ENCODE data around the gene TMEM119. TPM values are rescaled to one million over a fixed set of nuclear protein-coding genes. Genes with fewer than 3 reads are reported as not detected.
"Not testable (repeated sequence)": the region's sequence is repeated elsewhere in the genome, so short reads cannot be mapped to it uniquely, and the experiment has no call there.

Gene TMEM119
- total and polyA plus RNA-seq, 10 of the 15 experiments (the other 5 are each of a cell fraction or from before 2014, with no cell fraction given): 0.11 to 0.44 (median 0.19) TPM; not detected in 5

DNA sequence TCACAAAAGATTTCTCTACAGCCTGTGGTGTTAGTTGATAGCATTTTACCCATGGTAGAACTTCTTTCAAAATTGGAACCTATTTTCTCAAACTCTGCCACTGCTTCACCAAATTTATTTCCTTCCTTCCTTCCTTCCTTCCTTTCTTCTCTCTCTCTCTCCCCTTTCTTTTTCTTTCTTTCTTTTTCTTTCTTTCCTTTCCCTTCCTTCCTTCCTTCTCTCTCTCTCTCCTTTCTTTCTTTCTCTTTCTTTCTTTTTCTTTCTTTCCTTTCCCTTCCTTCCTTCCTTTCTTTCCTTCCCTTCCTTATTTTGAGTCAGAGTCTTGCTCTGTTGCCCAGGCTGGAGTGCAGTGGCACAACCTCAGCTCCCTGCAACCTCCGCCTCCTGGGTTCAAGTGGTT, 23.6 kb downstream of the TMEM119 start:
- ChIA-PET POLR2A (interaction anchor here (1.3 to 14.2 kb wide), 2 partner anchors 10 to 61 kb away, joined by 5 to 199 read pairs; partner anchors contain the start of gene SELPLG), RAD21 (ENCODE audit: unreplicated experiment) (interaction anchor here (5.0 to 23.0 kb wide), 3 partner anchors 9 to 60 kb away, joined by 24 to 633 read pairs (median 413); partner anchors contain the start of gene SELPLG), CTCF (interaction anchor here (21.5 kb wide), 1 partner anchor 42 kb away, joined by 866 read pairs; no protein-coding TSS in a partner anchor), SMC1A (ENCODE audit: uncharacterized antibody, unreplicated experiment) (interaction anchor here (1.7 to 26.5 kb wide), 4 partner anchors 7 to 60 kb away, joined by 5 to 718 read pairs (median 206); partner anchors contain the start of gene SELPLG)
- TF ChIP-seq MTA2 (IDR thresholded peaks at IDR 0.05; ENCODE audit: low read depth) (0 out of 2 replicates have a peak, but pooled peaks have one; percentile 13), NBN (IDR thresholded peaks at IDR 0.05) (0 out of 2 replicates have a peak, but pooled peaks have one; percentile 30), HDGF (IDR thresholded peaks at IDR 0.05) (0 out of 2 replicates have a peak, but pooled peaks have one; percentile 32)
- Histone ChIP-seq H3K4me1 (ENCODE audit: control insufficient read depth, insufficient read depth, low read length) (peaks cover 68% of the 10 kb centered on the region), H3K4me2 (ENCODE audit: control insufficient read depth, insufficient read depth) (0 out of 2 replicates have a peak overlapping the region, but pooled peaks have one; percentile 12)
- H2AFZ ChIP-seq (ENCODE audit: control insufficient read depth, low read depth, low read length); DNase-seq (ENCODE audit: low read depth, low spot score); BruUV-seq (replicated peaks); H3K9me3 ChIP-seq (replicated peaks; ENCODE audit: control insufficient read depth, insufficient read depth, low read length); H3K9ac ChIP-seq (ENCODE audit: control insufficient read depth, insufficient read depth, low read length); H3K36me3 ChIP-seq (ENCODE audit: control insufficient read depth in 2 of 2, insufficient read depth in 2 of 2, low read length in 1 of 2); in situ Hi-C loops (cut with MboI); ATAC-seq; FAIRE-seq; H4K20me1 ChIP-seq (ENCODE audit: control insufficient read depth, insufficient read depth); H3K4me3 ChIP-seq; H3K79me2 ChIP-seq (ENCODE audit: control insufficient read depth, insufficient read depth, low read length); H3K27ac ChIP-seq (ENCODE audit: control insufficient read depth, insufficient read depth); H3K27me3 ChIP-seq (replicated peaks in 1 of 2; ENCODE audit: control insufficient read depth in 2 of 2, insufficient read depth in 2 of 2, low read length in 1 of 2); intact Hi-C loops (cut with micrococcal nuclease; ENCODE audit: unreplicated experiment): not testable (repeated sequence)
- WGBS (ENCODE audit: insufficient coverage, insufficient replicate concordance, low lambda C conversion rate, missing lambda C conversion rate): 100% methylated on average over 1 of the region's 1 CpG

- RAD21 ChIA-PET (ENCODE audit: unreplicated experiment): interaction anchor here (0.9 to 23.0 kb wide), 10 partner anchors 8 to 377 kb away, joined by 3 to 633 read pairs (median 16); partner anchors contain the start of gene SELPLG
- no peak for TF ChIP-seq MYC (IDR thresholded peaks at IDR 0.05; ENCODE audit: insufficient read depth, insufficient read length, insufficient replicate concordance, low read length, severe bottlenecking)
- no peak for TF ChIP-seq RAD51 (IDR thresholded peaks at IDR 0.05)
- peak; percentile 80; the same call in 1 of the 2 replicates for TF ChIP-seq CREM (IDR thresholded peaks at IDR 0.05; ENCODE audit: low read depth)
- TF ChIP-seq ZZZ3 (IDR thresholded peaks at IDR 0.05; ENCODE audit: control insufficient read depth, insufficient read length, low read depth): no peak
- TF ChIP-seq, protein P1, sequence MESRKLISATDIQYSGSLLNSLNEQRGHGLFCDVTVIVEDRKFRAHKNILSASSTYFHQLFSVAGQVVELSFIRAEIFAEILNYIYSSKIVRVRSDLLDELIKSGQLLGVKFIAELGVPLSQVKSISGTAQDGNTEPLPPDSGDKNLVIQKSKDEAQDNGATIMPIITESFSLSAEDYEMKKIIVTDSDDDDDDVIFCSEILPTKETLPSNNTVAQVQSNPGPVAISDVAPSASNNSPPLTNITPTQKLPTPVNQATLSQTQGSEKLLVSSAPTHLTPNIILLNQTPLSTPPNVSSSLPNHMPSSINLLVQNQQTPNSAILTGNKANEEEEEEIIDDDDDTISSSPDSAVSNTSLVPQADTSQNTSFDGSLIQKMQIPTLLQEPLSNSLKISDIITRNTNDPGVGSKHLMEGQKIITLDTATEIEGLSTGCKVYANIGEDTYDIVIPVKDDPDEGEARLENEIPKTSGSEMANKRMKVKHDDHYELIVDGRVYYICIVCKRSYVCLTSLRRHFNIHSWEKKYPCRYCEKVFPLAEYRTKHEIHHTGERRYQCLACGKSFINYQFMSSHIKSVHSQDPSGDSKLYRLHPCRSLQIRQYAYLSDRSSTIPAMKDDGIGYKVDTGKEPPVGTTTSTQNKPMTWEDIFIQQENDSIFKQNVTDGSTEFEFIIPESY (IDR thresholded peaks at IDR 0.05): no peak
- TF ChIP-seq SREBF2 (IDR thresholded peaks at IDR 0.05; ENCODE audit: low read length): no peak
- no peak for TF ChIP-seq IRF5 (IDR thresholded peaks at IDR 0.05; ENCODE audit: borderline replicate concordance)
- TF ChIP-seq BMI1 (IDR thresholded peaks at IDR 0.05; ENCODE audit: borderline replicate concordance): no peak
- no peak for TF ChIP-seq CBFB (IDR thresholded peaks at IDR 0.05; ENCODE audit: low read depth)
- TF ChIP-seq FOXK2 (IDR thresholded peaks at IDR 0.05): no peak
- peak; percentile 30; the same call in 1 of the 2 replicates for TF ChIP-seq NBN (IDR thresholded peaks at IDR 0.05)
- TF ChIP-seq CREB1 (IDR thresholded peaks at IDR 0.05; ENCODE audit: low read depth): peak; percentile 45; the same call in 1 of the 2 replicates
Measured at GRCh38 chr12:108573317-108573716, 24.6 kb downstream of the TMEM119 start.

More at GRCh38 chr12:108573317-108573716, 24.6 kb downstream of the TMEM119 start:
- Histone ChIP-seq H2AFZ (ENCODE audit: control insufficient read depth, low read depth, low read length) (no peak overlapping the region), H3K27me3 (replicated peaks in 1 of 2; ENCODE audit: control insufficient read depth in 2 of 2, insufficient read depth in 2 of 2, low read length in 1 of 2) (no peaks in the 10 kb centered on the region), H3K9me3 (replicated peaks; ENCODE audit: control insufficient read depth, insufficient read depth, low read length) (no peaks in the 10 kb centered on the region; the same call in 2 of the 3 replicates), H3K36me3 (ENCODE audit: control insufficient read depth in 2 of 2, insufficient read depth in 2 of 2, low read length in 1 of 2) (no peaks in the 10 kb centered on the region), H3K4me1 (ENCODE audit: control insufficient read depth, insufficient read depth, low read length) (peaks cover 74% of the 10 kb centered on the region), H4K20me1 (ENCODE audit: control insufficient read depth, insufficient read depth) (no peaks in the 10 kb centered on the region), H3K4me2 (ENCODE audit: control insufficient read depth, insufficient read depth) (peak overlapping the region; percentile 59), H3K27ac (ENCODE audit: control insufficient read depth, insufficient read depth) (peak overlapping the region; percentile 100), H3K9ac (ENCODE audit: control insufficient read depth, insufficient read depth, low read length) (0 out of 2 replicates have a peak overlapping the region, but pooled peaks have one; percentile 3), H3K79me2 (ENCODE audit: control insufficient read depth, insufficient read depth, low read length) (no peaks in the 10 kb centered on the region; the same call in none of the 2 replicates), H3K4me3 (no peak overlapping the region; the same call in 1 of the 2 replicates)
- ChIA-PET POLR2A (interaction anchor here (0.6 to 14.2 kb wide), 11 partner anchors 9 to 153 kb away, joined by 3 to 211 read pairs (median 5); partner anchors contain the start of genes ISCU and SELPLG), CTCF (interaction anchor here (0.7 to 21.5 kb wide), 12 partner anchors 12 to 375 kb away, joined by 3 to 866 read pairs (median 4); partner anchors contain the start of genes ISCU, SART3, SELPLG and TMEM119), SMC1A (ENCODE audit: uncharacterized antibody, unreplicated experiment) (interaction anchor here (0.6 to 26.5 kb wide), 11 partner anchors 9 to 288 kb away, joined by 3 to 718 read pairs (median 4); partner anchors contain the start of genes SART3 and SELPLG)
- intact Hi-C loops (cut with micrococcal nuclease; ENCODE audit: unreplicated experiment) (no loop called here), in situ Hi-C loops (cut with MboI) (no loop called here)
- no TSS peak for BruUV-seq (replicated peaks)
- DNase-seq (ENCODE audit: low read depth, low spot score): peak; percentile 69
- WGBS (ENCODE audit: insufficient coverage, insufficient replicate concordance, low lambda C conversion rate, missing lambda C conversion rate): 0% methylated on average over 2 of the region's 2 CpGs
- ATAC-seq: peak; percentile 31
- peak; percentile 56 for FAIRE-seq

Measured in GM12878 (cell line).